WERI-Rb-1 (cell line): Measurements from ENCODE around the gene TBXAS1.

Source experiments
- DNase-seq: peaks from one replicate; pipeline ENCODE4 v3.0.0-alpha.2; 2020
- H3K27ac ChIP-seq: fragments of 250-450 bp; sonication (Bioruptor Pico); 2 replicates; pipeline ENCODE4 v1.5.1; 2020; ENCODE audit warnings: mild to moderate bottlenecking, moderate library complexity
- H3K27me3 ChIP-seq: fragments of 250-450 bp; sonication (Bioruptor Pico); 2 replicates; pipeline ENCODE4 v1.5.1; 2021; ENCODE audit warnings: mild to moderate bottlenecking, low read depth, moderate library complexity; ENCODE audit not compliant: insufficient read depth, severe bottlenecking
- H3K36me3 ChIP-seq: fragments of 250-450 bp; sonication (Bioruptor Pico); 2 replicates; pipeline ENCODE4 v1.5.1; 2020; ENCODE audit warnings: mild to moderate bottlenecking, moderate library complexity
- H3K4me3 ChIP-seq: 2 replicates; pipeline ENCODE4 v1.5.1; 2011; ENCODE audit warnings: low read depth, mild to moderate bottlenecking, control low read depth, low read length
- H3K9me3 ChIP-seq: fragments of 250-450 bp; sonication (Bioruptor Pico); 2 replicates; pipeline ENCODE4 v1.5.1; 2021; ENCODE audit warnings: mild to moderate bottlenecking, moderate library complexity; ENCODE audit not compliant: severe bottlenecking
- CTCF ChIP-seq: IDR thresholded peaks from 2 replicates; pipeline ENCODE4 v1.5.1; 2011; ENCODE audit warnings: low read depth, mild to moderate bottlenecking, control low read depth, inconsistent platforms, low read length

Gene TBXAS1

GRCh38 chr7:139936760-139937310 lies 107.8 kb downstream of the TBXAS1 start:
- no peak for TF ChIP-seq CTCF
- DNase-seq = no peak
- H3K36me3 ChIP-seq = no peaks in the 10 kb centered on the region
- H3K27me3 ChIP-seq = no peaks in the 10 kb centered on the region
- no peaks in the 10 kb centered on the region for H3K9me3 ChIP-seq
- H3K27ac ChIP-seq = no peak overlapping the region
- no peak overlapping the region for H3K4me3 ChIP-seq

DNA sequence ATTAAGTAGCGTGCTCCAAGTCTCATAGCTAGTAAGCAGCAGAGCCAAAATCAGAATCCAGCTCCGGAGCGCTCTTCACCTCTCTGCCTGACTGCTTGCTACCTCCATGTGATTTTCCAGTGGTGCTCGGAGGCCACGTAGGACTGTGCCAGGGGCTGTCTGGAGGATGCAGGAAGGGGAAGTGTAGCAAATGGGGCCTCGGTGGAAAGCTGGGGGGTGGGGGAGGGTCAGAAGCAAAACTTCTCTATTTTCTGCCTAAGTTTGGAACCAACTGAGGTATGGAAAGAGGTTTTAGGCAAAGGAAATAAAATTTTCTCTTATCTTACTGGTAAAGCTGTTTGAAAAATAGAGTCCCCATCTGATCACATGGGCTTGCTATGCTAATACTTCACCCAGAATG lies 108.7 kb downstream of the TBXAS1 start:
- Histone ChIP-seq H3K4me3 (no peak overlapping the region), H3K27me3 (no peaks in the 10 kb centered on the region), H3K9me3 (no peaks in the 10 kb centered on the region), H3K27ac (no peak overlapping the region), H3K36me3 (no peaks in the 10 kb centered on the region)
- TF ChIP-seq CTCF = no peak
- DNase-seq = no peak

DNA sequence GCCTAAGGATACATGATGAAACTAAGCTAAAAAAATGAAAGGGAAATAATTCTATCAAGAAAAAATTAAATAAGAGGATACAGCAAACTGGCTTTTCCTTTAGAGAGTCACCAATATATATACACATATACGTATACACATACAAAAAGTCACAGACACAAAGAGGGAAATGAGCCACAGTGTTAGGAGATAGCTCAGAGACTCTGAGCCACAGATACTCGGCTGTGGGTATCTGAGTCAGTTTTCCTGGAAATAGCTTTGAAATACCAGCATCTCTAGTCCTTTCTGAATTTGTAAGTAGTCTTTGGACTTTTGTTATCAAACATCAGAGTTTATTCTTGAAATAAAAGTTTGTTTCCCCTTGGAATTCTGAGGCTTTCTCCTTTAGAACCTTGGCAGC lies 111.8 kb downstream of the TBXAS1 start:
- H3K4me3 ChIP-seq = no peak overlapping the region
- no peaks in the 10 kb centered on the region for H3K27me3 ChIP-seq
- no peak overlapping the region for H3K27ac ChIP-seq
- no peaks in the 10 kb centered on the region for H3K36me3 ChIP-seq
- no peak for DNase-seq
- TF ChIP-seq CTCF = no peak
- peaks cover 4% of the 10 kb centered on the region for H3K9me3 ChIP-seq

- Histone ChIP-seq H3K27me3 (no peaks in the 10 kb centered on the region), H3K9me3 (peaks cover 4% of the 10 kb centered on the region), H3K27ac (no peak overlapping the region), H3K4me3 (no peak overlapping the region), H3K36me3 (no peaks in the 10 kb centered on the region)
- no peak for TF ChIP-seq CTCF
- DNase-seq = no peak
Observed at GRCh38 chr7:139941421-139941820, 112.4 kb downstream of the TBXAS1 start.

DNA sequence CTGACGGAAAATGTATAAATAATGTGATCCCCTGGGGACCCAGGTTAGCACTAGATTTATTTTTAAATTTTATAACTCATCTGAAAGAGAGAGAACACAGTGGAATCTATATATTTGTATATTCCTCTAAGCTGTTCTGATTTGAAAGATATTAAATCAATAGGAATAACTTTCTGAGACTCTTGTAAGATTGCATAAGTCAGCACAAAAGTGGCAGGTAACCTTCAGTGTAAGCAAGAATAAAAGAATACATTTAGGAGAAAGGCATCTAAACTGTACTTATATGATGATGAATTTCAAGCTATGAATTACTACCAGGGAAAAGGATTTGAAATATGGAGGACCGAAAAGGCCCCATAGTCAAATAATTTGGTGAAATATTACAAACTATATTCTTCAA lies 112.8 kb downstream of the TBXAS1 start:
- Histone ChIP-seq H3K27me3 (no peaks in the 10 kb centered on the region), H3K36me3 (no peaks in the 10 kb centered on the region), H3K27ac (no peak overlapping the region), H3K9me3 (peaks cover 6% of the 10 kb centered on the region), H3K4me3 (no peak overlapping the region)
- no peak for DNase-seq
- TF ChIP-seq CTCF = no peak

DNA sequence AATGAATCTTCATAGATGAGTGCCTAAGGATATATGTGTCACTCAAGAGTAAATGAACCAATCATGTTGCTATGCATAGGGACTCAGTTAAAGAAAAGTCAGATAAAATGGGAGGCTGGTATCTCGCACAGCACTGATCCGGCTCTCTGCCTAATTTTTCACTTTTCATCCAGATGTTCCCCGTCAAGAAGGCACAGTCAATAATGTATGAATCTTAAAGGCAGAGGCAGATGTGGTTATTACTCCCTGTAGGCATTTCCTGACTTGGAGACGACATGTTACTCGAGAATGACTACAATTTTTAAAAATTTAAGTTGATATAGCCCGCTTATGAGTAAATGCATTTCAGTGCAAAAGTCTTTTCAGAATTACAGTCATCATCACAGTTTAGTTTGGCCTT lies 113.6 kb downstream of the TBXAS1 start:
- no peaks in the 10 kb centered on the region for H3K36me3 ChIP-seq
- H3K27me3 ChIP-seq = no peaks in the 10 kb centered on the region
- H3K27ac ChIP-seq = no peak overlapping the region
- no peak for DNase-seq
- H3K4me3 ChIP-seq = no peak overlapping the region
- no peak for TF ChIP-seq CTCF
- H3K9me3 ChIP-seq = peaks cover 12% of the 10 kb centered on the region
